ENCODE results near the gene MAML2. TPM values are rescaled to one million over a fixed set of nuclear protein-coding genes. Genes with fewer than 3 reads are reported as not detected.

The MAML2 gene
- polyA plus RNA-seq, 1 of the 3 experiments (the other 2 are of a cell fraction), result 20.1 TPM

DNA sequence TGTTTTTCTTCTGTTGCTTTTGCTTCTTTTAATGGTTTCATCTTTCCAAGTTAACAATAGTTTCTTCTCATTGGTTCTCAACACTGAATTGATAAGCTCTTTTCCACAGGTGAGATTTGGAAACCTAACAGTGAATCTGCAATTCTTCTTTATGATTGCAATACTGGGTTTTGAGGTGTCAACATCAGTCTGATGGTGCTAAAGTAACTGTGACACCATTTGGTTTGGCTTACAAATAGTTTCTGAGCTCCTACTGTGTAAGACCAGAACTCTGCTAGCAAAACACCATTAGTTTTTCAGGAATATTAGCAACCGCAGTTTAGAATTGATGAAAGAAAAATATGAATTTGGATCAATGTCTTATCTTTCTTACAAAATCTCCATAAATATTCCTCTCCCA lies 58.6 kb downstream of the MAML2 start:
- DNase-seq, result no peak
- Histone ChIP-seq H3F3A (replicated peaks; ENCODE audit: insufficient read depth) (peaks cover 35% of the 10 kb centered on the region), H3K36me3 (replicated peaks in 1 of 2; ENCODE audit: control insufficient read depth in 1 of 2, insufficient read depth in 2 of 2, low read length in 1 of 2) (peaks cover 0 to 4% of the 10 kb centered on the region in 2 experiments), H3K27me3 (ENCODE audit: insufficient read depth) (no peaks in the 10 kb centered on the region), H3K9me2 (no peaks in the 10 kb centered on the region), H3K9me3 (no peaks in the 10 kb centered on the region), H3K4me1 (ENCODE audit: control insufficient read depth in 1 of 2, insufficient read depth in 2 of 2, low read depth in 1 of 2, low read length in 1 of 2) (peaks cover 3 to 34% of the 10 kb centered on the region in 2 experiments; a peak in 3 of 4 replicates), H3K9ac (no peak overlapping the region), H4K20me1 (ENCODE audit: insufficient read depth) (no peaks in the 10 kb centered on the region; the same call in 1 of the 2 replicates), H3K4me3 (ENCODE audit: low read depth in 2 of 2, low read length in 1 of 2) (no peak overlapping the region), H3K79me2 (ENCODE audit: insufficient read depth) (peaks cover 93% of the 10 kb centered on the region), H2AFZ (ENCODE audit: low read depth) (no peak overlapping the region), H3K27ac (ENCODE audit: low read depth in 2 of 2, low read length in 1 of 2) (no peak overlapping the region), H3K4me2 (no peak overlapping the region)
- 91% methylated on average over 1 of the region's 1 CpG for WGBS (ENCODE audit: low lambda C conversion rate)
- TF ChIP-seq EP300 (IDR thresholded peaks at IDR 0.05; ENCODE audit: borderline replicate concordance in 1 of 2, low read depth in 1 of 2, low read length in 1 of 2) (no peak), MXI1 (IDR thresholded peaks at IDR 0.05; ENCODE audit: low read depth, low read length) (no peak), CHD2 (IDR thresholded peaks at IDR 0.05; ENCODE audit: low read length, partially characterized antibody) (no peak), RFX5 (IDR thresholded peaks at IDR 0.05; ENCODE audit: low read length) (no peak), FOXJ3 (CRISPR knock-in tag; IDR thresholded peaks at IDR 0.05) (no peak), EZH2phosphoT487 (IDR thresholded peaks at IDR 0.05; ENCODE audit: borderline replicate concordance, low read depth) (no peak), FOSL2 (IDR thresholded peaks at IDR 0.05; ENCODE audit: borderline replicate concordance, low read depth) (no peak)
- TF ChIP-seq, protein P1, sequence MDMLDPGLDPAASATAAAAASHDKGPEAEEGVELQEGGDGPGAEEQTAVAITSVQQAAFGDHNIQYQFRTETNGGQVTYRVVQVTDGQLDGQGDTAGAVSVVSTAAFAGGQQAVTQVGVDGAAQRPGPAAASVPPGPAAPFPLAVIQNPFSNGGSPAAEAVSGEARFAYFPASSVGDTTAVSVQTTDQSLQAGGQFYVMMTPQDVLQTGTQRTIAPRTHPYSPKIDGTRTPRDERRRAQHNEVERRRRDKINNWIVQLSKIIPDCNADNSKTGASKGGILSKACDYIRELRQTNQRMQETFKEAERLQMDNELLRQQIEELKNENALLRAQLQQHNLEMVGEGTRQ (IDR thresholded peaks at IDR 0.05; ENCODE audit: borderline replicate concordance, low read depth, low read length), result no peak
- TF ChIP-seq, protein P2, sequence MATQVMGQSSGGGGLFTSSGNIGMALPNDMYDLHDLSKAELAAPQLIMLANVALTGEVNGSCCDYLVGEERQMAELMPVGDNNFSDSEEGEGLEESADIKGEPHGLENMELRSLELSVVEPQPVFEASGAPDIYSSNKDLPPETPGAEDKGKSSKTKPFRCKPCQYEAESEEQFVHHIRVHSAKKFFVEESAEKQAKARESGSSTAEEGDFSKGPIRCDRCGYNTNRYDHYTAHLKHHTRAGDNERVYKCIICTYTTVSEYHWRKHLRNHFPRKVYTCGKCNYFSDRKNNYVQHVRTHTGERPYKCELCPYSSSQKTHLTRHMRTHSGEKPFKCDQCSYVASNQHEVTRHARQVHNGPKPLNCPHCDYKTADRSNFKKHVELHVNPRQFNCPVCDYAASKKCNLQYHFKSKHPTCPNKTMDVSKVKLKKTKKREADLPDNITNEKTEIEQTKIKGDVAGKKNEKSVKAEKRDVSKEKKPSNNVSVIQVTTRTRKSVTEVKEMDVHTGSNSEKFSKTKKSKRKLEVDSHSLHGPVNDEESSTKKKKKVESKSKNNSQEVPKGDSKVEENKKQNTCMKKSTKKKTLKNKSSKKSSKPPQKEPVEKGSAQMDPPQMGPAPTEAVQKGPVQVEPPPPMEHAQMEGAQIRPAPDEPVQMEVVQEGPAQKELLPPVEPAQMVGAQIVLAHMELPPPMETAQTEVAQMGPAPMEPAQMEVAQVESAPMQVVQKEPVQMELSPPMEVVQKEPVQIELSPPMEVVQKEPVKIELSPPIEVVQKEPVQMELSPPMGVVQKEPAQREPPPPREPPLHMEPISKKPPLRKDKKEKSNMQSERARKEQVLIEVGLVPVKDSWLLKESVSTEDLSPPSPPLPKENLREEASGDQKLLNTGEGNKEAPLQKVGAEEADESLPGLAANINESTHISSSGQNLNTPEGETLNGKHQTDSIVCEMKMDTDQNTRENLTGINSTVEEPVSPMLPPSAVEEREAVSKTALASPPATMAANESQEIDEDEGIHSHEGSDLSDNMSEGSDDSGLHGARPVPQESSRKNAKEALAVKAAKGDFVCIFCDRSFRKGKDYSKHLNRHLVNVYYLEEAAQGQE (IDR thresholded peaks at IDR 0.05; ENCODE audit: low read depth, low read length), result no peak
- ChIA-PET POLR2A (no interaction called here), CTCF (interaction anchor here (0.6 kb wide), 1 partner anchor 17 kb away, joined by 3 read pairs; no protein-coding TSS in a partner anchor)

DNA sequence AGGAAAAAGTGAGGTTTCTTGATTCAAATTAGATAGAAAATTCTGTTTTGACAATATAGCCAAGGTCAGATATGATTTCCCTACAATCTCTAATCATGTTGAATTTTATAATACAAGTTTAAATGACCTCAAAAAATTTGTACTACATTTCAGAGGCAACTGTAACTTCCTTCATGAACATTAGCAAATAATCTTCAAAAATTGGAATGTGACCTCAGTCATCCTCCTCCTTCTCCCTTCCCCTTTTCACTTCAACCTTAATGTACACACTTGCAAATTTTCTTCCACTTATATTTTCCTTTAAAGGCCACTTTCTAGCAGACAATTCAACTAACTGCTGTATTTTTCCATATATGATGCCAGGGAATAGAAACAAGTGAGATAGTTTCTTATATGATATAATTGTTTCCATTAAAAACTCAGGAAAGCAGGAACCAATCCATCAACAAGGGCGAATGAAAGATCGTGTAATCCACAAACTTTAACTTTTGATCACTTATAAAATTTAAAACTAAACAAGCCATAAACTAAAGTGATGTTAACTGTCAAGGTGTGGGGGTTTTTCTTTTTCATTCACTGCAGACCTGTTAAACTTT lies 60.3 kb downstream of the MAML2 start:
- CTCF ChIA-PET, result no interaction called here
- Histone ChIP-seq H3K4me3 (ENCODE audit: low read depth in 2 of 2, low read length in 1 of 2) (no peak overlapping the region), H3K9me2 (no peaks in the 10 kb centered on the region), H3K27ac (ENCODE audit: low read depth in 2 of 2, low read length in 1 of 2) (peak overlapping the region in 1 of 2 experiments; percentile 14; a peak in 1 of 4 replicates), H3K36me3 (replicated peaks in 1 of 2; ENCODE audit: control insufficient read depth in 1 of 2, insufficient read depth in 2 of 2, low read length in 1 of 2) (peaks cover 0 to 4% of the 10 kb centered on the region in 2 experiments), H3F3A (replicated peaks; ENCODE audit: insufficient read depth) (peaks cover 37% of the 10 kb centered on the region), H3K4me1 (ENCODE audit: control insufficient read depth in 1 of 2, insufficient read depth in 2 of 2, low read depth in 1 of 2, low read length in 1 of 2) (peaks cover 6 to 49% of the 10 kb centered on the region in 2 experiments; a peak in 3 of 4 replicates), H3K27me3 (ENCODE audit: insufficient read depth) (no peaks in the 10 kb centered on the region), H3K9me3 (no peaks in the 10 kb centered on the region), H4K20me1 (ENCODE audit: insufficient read depth) (no peaks in the 10 kb centered on the region; the same call in 1 of the 2 replicates), H3K79me2 (ENCODE audit: insufficient read depth) (peaks cover 89% of the 10 kb centered on the region), H3K4me2 (no peak overlapping the region), H2AFZ (ENCODE audit: low read depth) (no peak overlapping the region), H3K9ac (no peak overlapping the region)
- no peak for DNase-seq
- WGBS (ENCODE audit: low lambda C conversion rate), result 87% methylated on average over 2 of the region's 2 CpGs
- POLR2A ChIA-PET, result no interaction called here
- TF ChIP-seq FOXJ3 (CRISPR knock-in tag; IDR thresholded peaks at IDR 0.05) (no peak), NFIC (IDR thresholded peaks at IDR 0.05; ENCODE audit: borderline replicate concordance) (no peak), NRF1 (IDR thresholded peaks at IDR 0.05; ENCODE audit: low read depth, low read length) (no peak), RAD21 (IDR thresholded peaks at IDR 0.05; ENCODE audit: low read length) (no peak), RFX5 (IDR thresholded peaks at IDR 0.05; ENCODE audit: low read length) (no peak), RXRA (IDR thresholded peaks at IDR 0.05; ENCODE audit: borderline replicate concordance, low read depth) (no peak), TAF1 (IDR thresholded peaks at IDR 0.05; ENCODE audit: borderline replicate concordance, low read depth, low read length) (no peak), FOSL2 (IDR thresholded peaks at IDR 0.05; ENCODE audit: borderline replicate concordance, low read depth) (no peak), MXI1 (IDR thresholded peaks at IDR 0.05; ENCODE audit: low read depth, low read length) (no peak), SMC3 (IDR thresholded peaks at IDR 0.05; ENCODE audit: low read depth, low read length) (no peak)
- TF ChIP-seq, protein P3, sequence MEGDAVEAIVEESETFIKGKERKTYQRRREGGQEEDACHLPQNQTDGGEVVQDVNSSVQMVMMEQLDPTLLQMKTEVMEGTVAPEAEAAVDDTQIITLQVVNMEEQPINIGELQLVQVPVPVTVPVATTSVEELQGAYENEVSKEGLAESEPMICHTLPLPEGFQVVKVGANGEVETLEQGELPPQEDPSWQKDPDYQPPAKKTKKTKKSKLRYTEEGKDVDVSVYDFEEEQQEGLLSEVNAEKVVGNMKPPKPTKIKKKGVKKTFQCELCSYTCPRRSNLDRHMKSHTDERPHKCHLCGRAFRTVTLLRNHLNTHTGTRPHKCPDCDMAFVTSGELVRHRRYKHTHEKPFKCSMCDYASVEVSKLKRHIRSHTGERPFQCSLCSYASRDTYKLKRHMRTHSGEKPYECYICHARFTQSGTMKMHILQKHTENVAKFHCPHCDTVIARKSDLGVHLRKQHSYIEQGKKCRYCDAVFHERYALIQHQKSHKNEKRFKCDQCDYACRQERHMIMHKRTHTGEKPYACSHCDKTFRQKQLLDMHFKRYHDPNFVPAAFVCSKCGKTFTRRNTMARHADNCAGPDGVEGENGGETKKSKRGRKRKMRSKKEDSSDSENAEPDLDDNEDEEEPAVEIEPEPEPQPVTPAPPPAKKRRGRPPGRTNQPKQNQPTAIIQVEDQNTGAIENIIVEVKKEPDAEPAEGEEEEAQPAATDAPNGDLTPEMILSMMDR (IDR thresholded peaks at IDR 0.05), result no peak
- TF ChIP-seq, protein P1 (IDR thresholded peaks at IDR 0.05; ENCODE audit: borderline replicate concordance, low read depth, low read length), result no peak

Data from SK-N-SH (cell line).